Kidney (tissue), 14 donors: ENCODE measurements around the gene RPP14. TPM values are rescaled to one million over a fixed set of nuclear protein-coding genes. Genes with fewer than 3 reads are reported as not detected.
"Not testable (repeated sequence)": the region's sequence is repeated elsewhere in the genome, so short reads cannot be mapped to it uniquely, and the experiment has no call there.

Experiments
- DNase-seq, 5 donors: peaks; one replicate each; pipeline ENCODE4 v3.0.0-alpha.2; 2013 to 2020
- FAIRE-seq: peaks from 2 replicates; lab custom pipeline; 2012; peaks lifted over from hg19 to GRCh38; lab: Jason Lieb, UNC
- H3K27ac ChIP-seq, 2 donors: one replicate each; pipeline ENCODE4 v1.7.0; 2013; ENCODE audit warnings: low read depth in 2 of 2, low read length in 2 of 2, inconsistent platforms in 1 of 2
- H3K27me3 ChIP-seq: one replicate; pipeline ENCODE4 v1.7.1; 2013; ENCODE audit warnings: low read length, inconsistent platforms; ENCODE audit not compliant: control insufficient read depth, insufficient read depth
- H3K36me3 ChIP-seq, 3 donors: one replicate each; pipeline versions ENCODE4 v1.7.0 to v1.7.1; 2013; ENCODE audit warnings: low read length in 3 of 3, control low read depth in 1 of 3, inconsistent platforms in 1 of 3; ENCODE audit not compliant: insufficient read depth in 3 of 3, control insufficient read depth in 2 of 3
- H3K4me1 ChIP-seq, 3 donors: one replicate each; pipeline versions ENCODE4 v1.7.0 to v1.7.1; 2013; ENCODE audit warnings: low read length in 3 of 3, inconsistent platforms in 1 of 3, low read depth in 1 of 3; ENCODE audit not compliant: control insufficient read depth in 2 of 3, insufficient read depth in 2 of 3
- H3K4me3 ChIP-seq, 3 donors: one replicate each; pipeline versions ENCODE4 v1.7.0 to v1.8.1; 2013; ENCODE audit warnings: low read length in 3 of 3, control low read depth in 1 of 3, inconsistent platforms in 1 of 3
- H3K9ac ChIP-seq, 3 donors: one replicate each; pipeline versions ENCODE4 v1.7.0 to v1.7.1; 2013; ENCODE audit warnings: low read length in 3 of 3, control low read depth in 1 of 3, inconsistent platforms in 1 of 3
- H3K9me3 ChIP-seq, 3 donors: one replicate each; pipeline versions ENCODE4 v1.7.0 to v1.7.1; 2013; ENCODE audit warnings: low read length in 3 of 3, control low read depth in 1 of 3, inconsistent platforms in 1 of 3; ENCODE audit not compliant: control insufficient read depth in 2 of 3, insufficient read depth in 1 of 3
- CTCF ChIP-seq: IDR thresholded peaks from 3 replicates; pipeline ENCODE4 v1.5.1; 2012; ENCODE audit warnings: mild to moderate bottlenecking, moderate library complexity, borderline replicate concordance; ENCODE audit not compliant: insufficient read depth; ENCODE audit errors: extremely low read depth
- intact Hi-C: fragments of 100-400 bp; cut with DNase I; formaldehyde crosslinking; loops from one replicate; pipeline ENCODE4 v1.11.1; 2022
- polyA plus RNA-seq: library from polyadenylated mRNA; stranded (reverse); fragments of 350-450 nt; fragmentation: Illumina TruSeq; extraction: RNeasy Lipid Tissue Mini Kit (QIAGEN cat#74804); gene quantifications from one replicate; pipeline ENCODE4 v1.2.3, GENCODE V29; 2014; ENCODE audit warnings: low read depth, low replicate concordance; ENCODE audit not compliant: insufficient read depth
- total RNA-seq: library from RNA; stranded (reverse); fragmentation: NEBNext Ultra II Directional; extraction: Animal tissue kit (Norgen Biotek cat#: 25700); gene quantifications from one replicate; pipeline ENCODE4 v1.2.1, GENCODE V29; 2021
- donor health status: control.
- donor health status: control.
- donor health status: control.
- donor health status: control.
- donor health status: control.
- donor health status: DM: yes; HTN: yes; CAD: no.
- donor health status: Normal renal cell carcinoma (clear cell type).

RPP14 gene
- total and polyA plus RNA-seq, 2 donors from 2014 or later = 12.0 to 14.9 TPM

- no peak for DNase-seq
- no peaks in the 10 kb centered on the region for H3K4me1 ChIP-seq
- intact Hi-C loops = no loop called here
- no peak for TF ChIP-seq CTCF
- no peak overlapping the region for H3K9ac ChIP-seq
- peaks cover 0 to 27% (median 24%) of the 10 kb centered on the region in 3 donors for H3K36me3 ChIP-seq
- H3K9me3 ChIP-seq = no peaks in the 10 kb centered on the region
- H3K4me3 ChIP-seq = no peak overlapping the region
- no peak overlapping the region for H3K27ac ChIP-seq
- H3K27me3 ChIP-seq = no peaks in the 10 kb centered on the region
- FAIRE-seq = no peak
These were observed 17.9 kb upstream of the RPP14 start for GRCh38 chr3:58288011-58288728.

GRCh38 chr3:58288964-58289613, 17.0 kb upstream of the RPP14 start:
- FAIRE-seq, DNase-seq, H3K9me3 ChIP-seq, H3K4me3 ChIP-seq, H3K9ac ChIP-seq, H3K27ac ChIP-seq, intact Hi-C loops, H3K4me1 ChIP-seq, H3K27me3 ChIP-seq: not testable (repeated sequence)
- H3K36me3 ChIP-seq = peaks cover 0 to 19% (median 16%) of the 10 kb centered on the region in 3 donors

- DNase-seq, FAIRE-seq, H3K27me3 ChIP-seq, H3K9ac ChIP-seq, H3K4me1 ChIP-seq, H3K27ac ChIP-seq, intact Hi-C loops, H3K4me3 ChIP-seq, H3K9me3 ChIP-seq: not testable (repeated sequence)
- peaks cover 0 to 11% (median 11%) of the 10 kb centered on the region in 3 donors for H3K36me3 ChIP-seq
These were observed 15.6 kb upstream of the RPP14 start for GRCh38 chr3:58290446-58290845.

DNA sequence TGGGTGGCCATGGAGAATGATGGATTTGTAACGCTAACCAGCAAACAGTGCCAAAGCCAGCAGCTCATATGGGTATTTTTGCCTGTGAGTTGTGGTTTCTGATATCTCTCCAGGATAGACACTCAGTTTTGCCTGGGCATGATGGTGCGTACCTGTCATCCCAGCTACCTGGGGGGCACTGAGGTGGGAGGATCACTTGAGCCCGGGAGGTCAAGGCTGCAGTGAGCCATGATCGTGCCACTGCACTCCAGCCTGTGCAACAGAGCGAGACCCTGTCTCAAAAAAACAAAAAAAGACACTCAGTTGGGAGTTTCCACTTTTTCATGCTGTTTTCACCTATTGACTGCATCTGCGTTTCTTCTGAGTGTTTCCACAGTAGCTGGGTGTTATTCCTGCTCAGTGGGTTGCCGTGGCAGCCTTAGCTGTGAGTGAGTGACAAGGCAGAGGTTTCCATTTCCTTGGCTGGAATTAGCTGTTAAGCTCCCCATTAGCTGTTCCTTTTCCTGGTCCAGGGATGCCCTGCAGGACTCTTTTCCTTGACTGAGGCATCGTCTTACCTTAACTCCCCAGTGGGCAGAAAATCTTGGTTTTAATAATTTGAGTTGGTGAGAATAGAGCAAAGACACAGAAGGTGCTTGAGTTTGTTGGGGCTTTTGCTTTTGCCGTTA, 14.2 kb upstream of the RPP14 start:
- no peak for FAIRE-seq
- Histone ChIP-seq H3K4me3 (no peak overlapping the region), H3K9me3 (no peaks in the 10 kb centered on the region), H3K27ac (no peak overlapping the region), H3K4me1 (peaks cover 0 to 7% (median 6%) of the 10 kb centered on the region in 3 donors), H3K27me3 (no peaks in the 10 kb centered on the region), H3K36me3 (peaks cover 0 to 11% (median 7%) of the 10 kb centered on the region in 3 donors), H3K9ac (no peak overlapping the region)
- no peak for TF ChIP-seq CTCF
- DNase-seq = no peak
- intact Hi-C loops = no loop called here
